ENCODE measurements around the gene KCNIP1.

DNA sequence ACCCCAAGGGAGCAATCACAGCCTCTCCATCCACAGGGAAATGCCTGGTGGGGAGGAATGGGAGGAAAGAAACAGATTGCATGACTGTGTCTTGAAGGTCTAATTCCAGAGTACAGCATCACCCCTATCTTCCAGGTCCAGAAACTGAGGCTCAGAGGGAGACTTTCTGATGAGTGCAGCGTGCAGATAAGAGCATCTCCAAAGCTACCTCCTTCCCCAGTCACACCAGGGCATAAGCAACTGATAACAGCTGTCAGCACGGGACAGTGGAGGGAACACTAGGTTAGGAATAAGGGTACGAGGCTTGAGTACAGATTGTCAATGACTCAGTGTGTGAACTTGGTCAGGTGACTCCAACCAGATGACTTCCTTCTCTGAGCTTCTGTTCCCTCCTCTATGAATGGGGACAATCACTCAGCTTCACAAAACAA lies 126.9 kb downstream of the KCNIP1 start:
- no peak for TF ChIP-seq CTCF (IDR thresholded peaks at IDR 0.05 in 8 of 11, conservative IDR thresholded peaks at IDR 0.05 in 3 of 11)
- TF ChIP-seq POLR2AphosphoS5 (IDR thresholded peaks at IDR 0.05), result no peak
- no peak for TF ChIP-seq POLR2A (IDR thresholded peaks at IDR 0.05)
